Transverse colon (tissue), 3 donors: ENCODE results near the gene NCOA3.

ENCODE experiments used
- CTCF ChIP-seq, 5 experiments: fragments of 200-600 bp in 3 of 5; fragments of 450-650 bp in 2 of 5; sonication (generic) in 3 of 5; IDR thresholded peaks; 1 replicate in 2 of 5; 2 replicates in 3 of 5; pipeline ENCODE4 v1.5.1; 2016 to 2017; ENCODE audit warnings: antibody characterized with exemption in 5 of 5, inconsistent platforms in 3 of 5, mild to moderate bottlenecking in 2 of 5, moderate library complexity in 1 of 5
- POLR2A ChIP-seq: fragments of 450-650 bp; IDR thresholded peaks from one replicate; pipeline ENCODE4 v1.6.1; 2016; ENCODE audit warnings: antibody characterized with exemption, mild to moderate bottlenecking, moderate library complexity

- TF ChIP-seq POLR2A = no peak
- no peak for TF ChIP-seq CTCF (IDR thresholded peaks at IDR 0.05)
These were observed 153.9 kb downstream of the NCOA3 start for GRCh38 chr20:47655635-47656034.
